ENCODE data around the gene GPR89A.
"Not testable (repeated sequence)": the region's sequence is repeated elsewhere in the genome, so short reads cannot be mapped to it uniquely, and the experiment has no call there.

Gene GPR89A

DNA sequence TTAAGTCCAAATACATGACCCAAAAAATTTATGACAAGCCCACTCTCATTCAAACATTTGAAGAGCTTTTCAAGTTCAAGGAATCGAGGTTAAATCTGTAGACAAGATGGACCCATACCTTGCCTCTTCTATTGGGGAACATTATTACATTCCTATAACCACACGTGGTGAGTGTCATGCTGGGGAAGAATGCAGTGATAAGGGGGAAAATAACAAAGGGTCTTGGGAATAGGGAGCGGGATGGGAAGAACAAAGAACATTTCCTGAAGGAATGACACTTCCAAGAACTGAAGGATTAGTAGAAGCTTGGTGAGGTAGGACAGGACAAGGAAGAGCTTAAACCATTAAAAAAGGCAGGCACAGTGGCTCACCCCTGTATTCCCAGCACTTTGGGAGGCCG, 80.5 kb downstream of the GPR89A start:
- DNase-seq, result no peak

DNA sequence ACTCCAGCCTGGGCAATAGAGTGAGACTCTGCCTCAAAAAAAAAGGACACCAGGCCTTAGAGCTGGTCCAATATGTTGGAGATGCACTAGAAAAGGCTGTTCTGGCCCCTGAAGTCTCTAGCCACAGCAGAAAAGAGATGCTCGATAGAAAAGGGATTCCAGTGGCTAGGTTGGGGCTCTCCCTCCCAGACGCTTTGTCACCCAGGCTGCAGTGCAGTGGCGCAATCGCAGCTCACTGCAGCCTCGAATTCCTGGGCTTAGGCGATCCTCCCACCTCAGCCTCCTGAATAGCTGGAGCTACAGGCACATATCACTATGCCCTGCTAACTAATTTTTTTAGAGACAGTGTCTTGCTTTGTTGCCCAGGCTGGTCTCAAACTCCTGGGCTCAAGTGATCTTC, 81.1 kb downstream of the GPR89A start:
- DNase-seq, result no peak

DNA sequence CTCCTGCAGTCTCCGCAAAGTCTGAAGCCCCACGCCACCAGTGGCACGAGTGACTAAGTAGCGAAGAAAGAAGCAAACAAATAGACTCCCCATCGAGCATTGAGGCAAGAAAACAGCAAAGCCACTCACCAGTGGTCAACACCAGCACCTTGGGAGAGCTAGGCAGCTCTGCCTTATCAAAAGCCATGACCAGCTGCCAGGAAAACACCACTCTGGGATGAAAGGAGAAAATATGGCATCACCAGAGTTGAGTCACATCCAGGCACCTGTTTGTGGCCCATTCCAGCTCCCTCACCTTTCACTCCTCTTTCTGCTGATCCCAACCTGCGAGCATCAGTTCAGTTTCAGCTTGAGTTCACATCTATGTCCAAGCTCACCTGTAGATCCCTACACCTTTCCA, 82.1 kb downstream of the GPR89A start:
- DNase-seq, result no peak

DNA sequence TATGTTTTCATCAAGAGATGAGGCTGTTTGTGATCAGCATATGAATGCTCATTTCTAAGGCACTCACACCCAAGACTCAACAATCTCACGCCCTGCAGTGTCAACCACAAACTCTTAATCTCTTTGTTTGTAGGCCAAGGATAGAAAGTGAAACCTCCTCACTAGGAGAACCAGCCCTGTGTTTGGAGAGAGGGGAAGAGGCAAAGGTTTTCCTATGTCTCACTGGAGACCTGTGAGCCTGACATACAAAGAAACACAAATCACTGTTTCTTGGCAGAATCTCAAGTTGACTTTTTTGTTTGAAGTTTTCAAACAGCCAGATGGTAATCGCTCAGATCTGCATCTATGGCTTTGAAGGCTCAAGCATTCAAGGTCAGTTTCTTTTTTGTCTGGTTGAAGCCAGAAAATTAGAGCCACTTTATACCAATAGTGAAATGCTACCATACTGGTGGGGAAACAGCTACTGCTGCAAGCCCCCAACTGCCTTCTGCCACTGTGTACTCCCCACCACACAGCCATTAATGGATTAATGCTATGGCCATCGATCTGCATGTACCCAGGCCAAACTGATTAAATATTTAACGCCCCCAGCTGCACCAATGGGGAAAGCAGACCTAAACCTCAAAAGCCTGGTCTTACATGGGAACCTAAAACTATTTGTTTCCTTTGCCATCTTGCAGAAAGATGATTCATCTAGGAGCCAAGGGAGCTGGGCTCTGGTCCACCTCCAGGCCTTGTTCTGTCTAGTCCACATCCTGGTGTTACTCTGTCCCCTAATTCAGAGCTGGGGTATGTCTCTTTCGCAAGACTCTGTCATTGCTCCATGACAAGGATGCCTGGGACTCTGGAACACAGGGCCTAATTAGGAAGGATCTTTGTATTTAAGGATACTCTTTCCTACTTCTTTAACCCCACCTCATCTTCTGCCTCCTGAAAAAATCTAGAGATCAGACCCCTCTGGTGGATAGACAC, 83.1 kb downstream of the GPR89A start:
- DNase-seq, result no peak

DNA sequence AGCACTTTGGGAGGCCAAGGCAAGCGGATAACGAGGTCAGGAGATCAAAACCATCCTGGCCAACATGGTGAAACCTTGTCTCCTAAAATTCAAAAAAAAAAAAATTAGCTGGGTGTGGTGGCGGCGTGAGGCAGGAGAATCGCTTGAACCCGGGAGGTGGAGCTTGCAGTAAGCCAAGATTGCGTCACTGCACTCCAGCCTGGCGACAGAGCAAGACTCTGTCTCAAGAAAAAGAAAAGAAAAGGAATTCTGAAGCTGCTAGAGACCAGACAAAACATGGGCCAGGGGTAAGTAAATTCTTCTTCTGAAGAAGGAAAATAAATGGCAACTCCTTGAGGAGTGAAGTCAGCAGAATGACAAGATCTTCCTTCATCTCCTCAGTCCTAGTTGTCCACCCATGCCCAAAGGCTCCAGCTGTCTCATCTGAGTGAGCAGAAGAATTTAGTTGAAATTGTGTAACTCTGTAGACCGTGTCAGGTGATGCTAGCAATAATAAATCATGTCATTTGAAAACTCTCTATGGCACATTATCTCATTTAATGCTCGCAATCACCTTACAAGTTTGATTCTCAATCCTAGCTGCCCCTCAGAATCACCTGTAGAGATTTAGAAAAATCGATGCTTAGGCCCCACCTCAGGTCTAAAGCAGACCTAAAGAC, 85.1 kb downstream of the GPR89A start:
- DNase-seq, result no peak

DNA sequence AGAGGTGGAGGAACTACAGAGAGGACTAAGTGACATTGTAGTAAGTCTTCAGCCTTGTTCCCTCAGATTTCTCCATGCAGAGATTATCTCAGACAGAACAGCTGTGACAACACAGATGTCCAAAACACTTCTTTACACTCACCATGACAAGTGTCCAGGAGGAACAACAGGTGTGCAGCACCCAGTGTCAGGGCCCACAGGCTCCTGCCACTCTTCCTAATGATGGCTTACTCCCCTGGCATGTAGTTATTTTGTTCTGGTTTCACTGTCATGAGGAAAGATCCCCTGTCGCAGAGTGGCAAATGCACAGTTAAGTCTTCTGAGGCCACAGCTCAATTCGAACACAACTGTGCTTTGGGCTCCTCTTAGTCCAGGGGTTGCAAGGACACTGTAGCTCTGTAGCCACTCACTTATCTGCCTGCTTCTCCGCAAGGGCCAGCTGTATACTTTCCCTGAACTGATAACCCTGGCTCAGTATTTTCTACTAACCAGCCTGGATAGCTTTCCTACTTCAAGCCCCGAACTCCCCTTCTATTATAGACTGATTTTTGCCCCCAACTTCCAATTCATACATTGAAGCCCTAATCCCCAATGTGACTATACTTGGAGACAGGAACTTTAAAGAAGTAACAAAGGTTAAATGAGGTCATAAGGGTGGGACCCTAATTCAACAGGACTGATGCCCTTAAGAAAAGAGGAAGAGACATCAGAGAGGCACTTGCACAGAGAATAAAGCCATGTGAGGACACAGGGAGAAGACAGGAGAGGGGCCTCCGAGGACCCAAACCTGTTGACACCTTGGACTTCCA, 88.2 kb downstream of the GPR89A start:
- no peak for DNase-seq

DNA sequence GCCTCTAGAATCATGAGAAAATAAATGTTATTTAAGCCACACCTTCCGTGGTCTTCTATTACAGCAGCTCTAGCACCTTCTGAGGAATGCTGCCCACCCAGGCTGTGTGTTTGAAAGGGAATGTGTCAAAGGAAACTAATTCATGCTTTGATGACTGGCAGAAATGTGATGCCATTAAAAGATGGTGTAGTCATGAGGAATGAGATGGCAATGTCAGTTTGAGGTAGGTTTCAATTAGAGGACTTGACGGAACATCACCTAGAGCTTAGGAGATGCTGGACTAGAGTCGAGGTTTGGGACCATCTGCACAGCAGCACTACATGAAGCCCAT, 88.8 kb downstream of the GPR89A start:
- DNase-seq, result no peak

DNA sequence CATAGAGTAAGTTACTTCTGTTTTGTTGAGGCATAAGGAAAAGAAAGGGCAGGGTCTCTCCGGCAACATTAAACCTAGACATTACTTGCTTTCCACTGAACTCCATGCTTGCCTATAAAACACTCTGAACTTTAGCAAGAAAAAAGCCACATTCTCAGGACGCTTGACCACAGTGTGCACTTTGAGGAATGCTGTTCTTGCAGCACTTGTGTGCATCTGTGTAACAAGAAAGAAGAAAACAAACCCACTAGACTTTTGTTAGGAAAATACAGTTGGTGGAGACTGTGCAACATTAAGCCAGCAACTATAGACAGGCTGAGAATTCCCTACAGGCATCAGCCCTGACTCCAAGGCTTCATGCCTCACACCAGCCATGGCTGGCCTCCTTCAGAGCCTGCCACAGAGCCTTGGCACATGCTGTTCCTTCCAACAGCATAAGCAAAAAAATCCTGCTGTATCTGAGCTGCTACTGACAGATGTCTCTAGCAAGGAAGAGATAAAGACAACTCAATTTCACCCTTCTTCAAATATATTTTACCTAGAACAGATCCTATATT, 93.6 kb downstream of the GPR89A start:
- DNase-seq, result no peak

DNA sequence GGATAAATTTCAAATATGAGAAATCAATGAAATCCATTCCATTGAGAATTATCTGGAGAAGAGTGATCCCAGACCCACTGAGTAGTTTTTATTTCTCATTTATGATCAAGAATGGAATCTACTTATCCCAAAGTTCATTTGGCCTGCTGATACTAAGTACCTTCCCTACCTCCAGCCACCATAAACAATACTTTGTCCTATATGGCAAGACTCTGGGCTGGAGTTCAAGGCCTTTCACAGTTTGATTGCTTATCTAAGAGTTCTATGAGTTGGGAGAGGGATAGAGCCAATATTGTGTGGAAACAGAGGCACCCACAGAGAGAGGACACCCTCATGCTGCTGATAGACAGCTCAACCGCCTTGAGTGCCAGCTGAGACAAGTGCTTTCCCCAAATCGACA, 94.3 kb downstream of the GPR89A start:
- no peak for DNase-seq

DNA sequence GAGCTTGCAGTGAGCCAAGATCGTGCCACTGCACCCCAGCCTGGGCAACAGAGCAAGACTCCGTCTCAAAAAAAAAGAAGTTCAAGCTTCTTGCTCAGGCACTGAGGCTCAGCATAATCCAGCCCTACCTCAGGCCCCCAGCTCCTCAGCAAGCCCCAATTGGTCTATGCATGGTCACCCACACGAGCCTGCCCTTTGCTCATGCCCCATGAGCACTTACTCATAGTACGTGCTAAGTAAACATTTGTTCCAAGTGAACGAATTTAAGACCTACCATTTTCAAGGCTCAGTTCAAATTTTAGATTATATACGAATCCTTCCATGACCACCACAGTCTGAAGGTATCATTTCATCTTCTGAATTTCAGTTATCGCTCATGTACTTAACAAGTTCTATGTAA, 95.0 kb downstream of the GPR89A start:
- no peak for DNase-seq

DNA sequence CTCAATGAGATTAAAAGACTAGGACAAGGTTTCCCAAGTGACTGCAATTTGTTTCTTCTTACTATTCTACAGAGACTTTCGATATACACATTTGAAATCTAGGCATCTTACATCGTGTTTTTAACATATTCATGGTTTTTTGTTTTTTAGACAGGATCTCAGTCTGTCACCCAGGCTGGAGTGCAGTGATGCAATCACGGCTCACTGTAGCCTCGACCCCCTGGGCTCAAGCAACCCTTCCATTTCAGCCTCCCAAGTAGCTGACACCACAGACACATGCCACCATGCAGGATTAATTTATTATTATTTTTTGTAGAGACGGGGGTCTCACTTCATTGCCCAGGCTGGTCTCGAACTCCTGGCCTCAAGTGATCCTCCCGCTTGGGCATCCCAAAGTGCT, 97.8 kb downstream of the GPR89A start:
- no peak for DNase-seq

DNA sequence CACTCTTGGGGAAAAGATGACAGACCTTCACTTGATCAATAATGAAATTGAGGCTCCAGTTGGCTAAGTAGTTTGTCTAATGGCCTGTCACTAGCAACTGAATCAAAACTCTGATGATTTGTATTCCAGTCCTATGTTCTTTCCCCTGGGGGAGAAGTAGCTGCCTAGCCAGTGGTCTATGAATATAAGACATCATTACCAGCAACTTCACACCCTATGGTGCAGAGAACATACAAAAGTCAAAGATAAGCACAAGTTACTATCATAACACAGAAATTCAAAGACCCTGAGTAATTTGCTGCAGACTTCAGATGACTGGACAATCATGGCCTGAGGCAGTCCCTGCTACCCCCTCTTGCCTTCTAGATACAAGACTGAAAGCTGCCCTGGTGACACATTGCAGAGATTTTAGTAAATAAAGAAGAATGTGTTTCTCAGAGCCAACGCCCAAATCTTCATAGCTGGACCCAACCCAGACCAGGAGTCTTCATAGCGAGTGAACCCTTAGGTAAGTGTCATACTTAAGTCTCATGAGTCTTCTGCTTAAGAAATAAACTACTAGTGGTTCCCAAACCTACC, 98.4 kb downstream of the GPR89A start:
- DNase-seq, result no peak

DNA sequence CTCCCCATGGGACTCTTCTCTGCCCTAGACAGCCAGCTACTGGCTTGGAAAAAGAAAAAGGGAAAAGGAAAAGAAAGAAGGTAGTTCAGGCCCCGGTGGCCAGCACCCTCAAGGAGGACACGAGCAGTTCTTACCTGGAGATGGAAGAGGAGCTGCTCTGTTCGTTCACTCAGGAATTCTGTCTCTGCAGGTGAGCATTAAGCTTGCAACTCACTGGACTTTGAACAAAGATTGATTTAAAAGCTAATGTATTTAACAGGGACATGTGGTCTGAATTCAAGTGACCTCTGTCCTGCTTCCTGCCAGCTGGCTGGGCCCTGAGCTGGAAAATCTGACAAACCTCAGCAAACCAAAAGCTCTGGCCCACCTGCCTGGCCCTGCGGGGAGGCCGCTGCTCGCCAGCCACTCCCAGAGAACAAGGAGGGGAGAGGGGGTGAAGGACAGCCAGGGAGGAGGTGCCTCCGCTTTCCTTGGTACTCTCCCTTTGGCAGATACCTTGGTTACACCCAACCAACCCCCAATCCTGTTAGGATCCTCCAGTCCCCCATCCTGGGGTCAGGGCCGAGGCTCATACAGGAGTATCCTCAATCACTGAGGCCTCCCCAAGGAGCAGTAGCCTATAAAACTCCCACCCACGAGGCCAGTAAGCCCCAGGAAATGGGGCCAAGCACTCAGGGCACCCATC, 99.5 kb downstream of the GPR89A start, which contains the start of gene PDZK1:
PDZK1 (minus strand) TSS at position 186 of the 685 bp plus-strand sequence. CDS start 19,347 bp downstream, outside the sequence.
- no peak for DNase-seq

DNA sequence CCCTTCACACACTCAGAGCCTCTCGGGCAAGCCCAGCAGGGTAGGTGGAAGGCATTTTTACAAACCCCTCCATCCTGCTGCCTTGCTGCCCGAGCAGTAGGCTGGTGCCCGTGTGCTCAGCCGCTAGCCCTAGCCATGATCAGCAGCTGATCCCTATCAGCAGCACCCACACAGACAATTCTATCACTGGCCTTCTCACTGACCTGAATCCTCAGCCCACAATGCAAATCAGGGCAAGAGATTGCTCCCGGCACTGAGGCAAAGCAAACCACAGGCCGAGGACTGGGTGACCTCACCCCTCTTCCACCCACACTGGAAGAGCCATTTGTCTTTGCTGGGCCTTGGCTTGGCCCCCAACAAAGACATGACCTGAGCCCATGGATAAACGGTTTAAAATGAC, 100.3 kb downstream of the GPR89A start:
- DNase-seq, result no peak

DNA sequence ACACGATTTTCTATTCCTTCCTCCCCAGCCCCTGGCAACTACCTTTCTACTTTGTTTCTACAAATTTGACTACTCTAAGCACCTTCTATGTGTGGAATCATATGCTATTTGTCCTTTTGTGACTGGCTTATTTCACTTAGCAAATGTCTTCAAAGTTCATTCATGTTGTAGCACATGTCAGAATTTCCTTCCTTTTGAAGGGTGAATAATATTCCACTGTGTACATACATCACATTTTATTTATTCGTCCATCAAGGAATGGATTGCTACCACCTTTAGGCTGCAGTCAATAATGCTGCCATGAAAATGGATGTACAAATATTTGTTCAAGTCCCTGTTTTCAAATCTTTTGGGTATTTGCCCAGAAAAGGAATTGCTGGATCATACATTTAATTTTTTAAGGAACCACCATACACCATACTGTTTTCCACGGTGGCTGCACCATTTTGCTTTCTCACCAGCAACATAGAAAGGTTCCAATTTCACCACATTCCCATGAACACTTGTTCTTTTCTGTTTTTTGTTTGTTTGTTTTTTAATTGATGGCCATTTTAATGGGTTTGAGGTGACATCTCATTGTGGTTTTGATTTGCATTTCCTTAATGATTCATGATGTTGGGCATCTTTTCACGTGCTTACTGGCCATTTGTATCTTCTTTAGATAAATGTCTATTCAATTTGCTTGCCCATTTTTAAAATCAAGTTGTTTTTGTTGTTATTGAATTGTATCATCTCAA, 102.7 kb downstream of the GPR89A start:
- DNase-seq, result no peak

DNA sequence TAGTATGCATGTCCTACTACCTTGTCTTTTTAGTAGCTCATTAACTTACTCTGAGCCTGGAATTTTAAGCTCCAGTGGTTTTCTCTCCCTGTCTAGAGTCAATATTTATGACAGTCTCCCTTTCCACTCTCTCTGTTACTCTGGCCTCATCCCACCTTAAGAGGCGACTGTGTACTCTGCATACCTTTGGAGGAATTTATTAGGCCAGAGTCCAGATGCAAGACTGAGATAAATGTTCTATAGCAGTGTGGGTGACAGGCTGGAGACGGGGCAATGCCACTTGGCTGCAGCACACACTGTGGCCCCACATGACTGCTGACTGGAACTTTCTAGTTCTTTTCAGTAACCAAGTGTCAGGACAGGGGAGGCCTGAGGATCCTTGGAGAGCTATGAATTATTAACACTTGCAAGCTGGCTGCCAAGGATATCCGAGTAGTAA, 103.4 kb downstream of the GPR89A start:
- no peak for DNase-seq

DNA sequence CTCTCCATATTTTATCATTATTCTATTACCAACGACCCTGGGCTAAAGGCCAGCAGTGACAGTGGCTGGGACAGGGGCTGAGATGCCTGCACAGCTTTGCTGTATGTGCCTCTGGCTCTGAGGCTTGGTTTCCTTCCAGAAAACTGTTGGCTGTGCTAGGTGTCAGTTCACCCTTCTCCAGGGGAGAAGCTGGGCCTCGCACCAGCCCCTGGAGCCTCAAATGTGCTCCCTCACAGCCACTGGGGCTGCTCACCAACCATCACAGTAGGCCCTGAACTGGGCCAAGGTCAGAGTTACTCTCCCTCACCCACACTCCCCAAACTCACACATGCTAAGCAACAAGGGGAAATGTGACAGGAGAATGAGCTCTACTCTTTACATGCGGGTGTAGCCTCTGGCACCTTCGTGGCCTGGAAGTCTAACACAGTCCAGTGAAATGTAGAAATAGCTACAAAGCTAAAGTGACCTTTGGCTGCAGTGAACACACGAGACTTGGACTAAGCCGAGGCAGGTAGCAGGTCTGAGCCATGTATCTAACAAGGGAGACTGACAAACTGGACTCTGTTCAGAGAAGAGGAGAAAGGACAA, 106.8 kb downstream of the GPR89A start:
- no peak for DNase-seq

DNA sequence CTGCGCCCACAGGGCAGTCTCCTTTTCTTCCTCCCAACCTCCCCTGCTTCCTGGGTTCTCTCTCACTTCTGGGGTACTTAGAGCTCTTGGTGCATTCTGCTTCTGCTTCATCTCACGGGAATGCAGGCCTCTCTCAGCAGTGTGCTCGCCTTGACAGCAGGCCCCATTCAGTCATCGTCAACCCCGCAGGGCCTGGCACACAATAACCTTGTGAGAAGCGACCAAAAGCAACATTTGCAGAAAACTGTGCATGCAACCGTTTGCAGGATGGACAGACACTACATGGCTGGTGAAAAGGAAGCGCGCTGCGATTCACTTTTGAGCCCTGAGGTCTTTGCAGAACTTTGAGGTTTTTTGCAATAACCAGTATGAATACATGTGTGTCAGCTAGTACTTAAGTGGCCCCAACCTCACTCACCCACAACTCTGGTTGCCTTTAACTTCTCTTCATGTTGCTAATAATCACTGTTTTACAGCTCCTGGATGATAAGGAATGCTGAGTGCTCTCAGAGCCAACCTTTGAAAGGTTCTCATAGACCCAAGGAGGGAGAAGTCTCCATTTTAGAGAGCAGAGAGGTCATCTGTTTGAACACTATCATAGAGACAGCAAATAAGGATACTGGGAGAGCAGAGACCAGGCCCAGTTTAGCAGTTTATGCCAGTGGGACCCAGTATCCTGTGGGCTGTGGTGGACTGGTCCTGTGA, 109.0 kb downstream of the GPR89A start:
- no peak for DNase-seq

DNA sequence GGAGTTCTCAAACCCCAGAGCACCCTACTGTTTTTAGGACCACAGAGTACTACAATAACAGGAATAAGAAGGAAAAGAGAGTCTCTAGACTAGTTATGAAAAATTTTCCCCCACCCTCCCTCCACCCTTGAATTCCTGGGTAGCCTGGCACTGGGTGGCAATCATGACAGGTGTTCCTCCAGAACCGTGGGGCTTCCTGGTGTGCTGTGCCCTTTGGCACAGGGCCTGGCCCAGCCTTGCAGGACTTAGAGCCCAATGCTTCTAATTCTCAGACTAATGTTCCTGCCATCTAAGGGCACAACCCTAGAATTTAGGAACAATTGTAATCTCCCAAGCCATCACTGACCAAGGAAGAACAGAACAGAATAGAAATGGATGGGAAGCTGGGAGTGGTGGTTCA, 110.0 kb downstream of the GPR89A start:
- no peak for DNase-seq

DNA sequence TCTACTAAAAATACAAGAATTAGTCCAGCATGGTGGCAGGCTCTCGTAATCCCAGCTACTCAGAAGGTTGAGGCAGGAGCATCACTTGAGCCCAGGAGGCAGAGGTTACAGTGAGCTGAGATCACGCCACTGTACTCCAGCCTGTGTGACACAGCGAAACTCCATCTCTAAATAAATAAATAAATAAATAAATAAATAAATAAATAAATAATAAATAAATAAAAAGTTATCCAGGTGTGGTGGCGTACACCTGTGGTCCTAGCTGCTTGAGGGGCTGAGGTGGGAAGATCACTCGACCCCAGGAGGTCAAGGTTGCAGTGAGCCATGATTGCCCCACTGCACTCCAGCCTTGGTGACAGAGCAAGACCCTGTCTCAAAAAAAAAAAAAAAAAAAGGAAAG, 110.7 kb downstream of the GPR89A start:
- DNase-seq, result not testable (repeated sequence)
